ENCODE results near the gene PLEKHG1. TPM values are rescaled to one million over a fixed set of nuclear protein-coding genes. Genes with fewer than 3 reads are reported as not detected.

PLEKHG1 gene
- total and polyA plus RNA-seq, 2 of the 13 experiments (the other 11 are each of a cell fraction or from before 2014, with no cell fraction given), result 0.03 to 0.04 TPM

GRCh38 chr6:150615967-150616366, 16.3 kb downstream of the PLEKHG1 start (continued):
- no peak for TF ChIP-seq FOXP4 (CRISPR knock-in tag; IDR thresholded peaks at IDR 0.05)
- TF ChIP-seq TEAD3 (CRISPR knock-in tag; optimal IDR thresholded peaks at IDR 0.05; ENCODE audit: borderline replicate concordance), result no peak

GRCh38 chr6:150616586-150616985, 16.9 kb downstream of the PLEKHG1 start:
- BruUV-seq (replicated peaks), result no TSS peak
- no peak for FAIRE-seq
- ATAC-seq, result no peak
- TF ChIP-seq CENPBD1 (CRISPR knock-in tag; IDR thresholded peaks at IDR 0.05; ENCODE audit: borderline replicate concordance, low read depth) (no peak), KDM5B (CRISPR knock-in tag; IDR thresholded peaks at IDR 0.05; ENCODE audit: borderline replicate concordance) (no peak), AFF4 (CRISPR knock-in tag; IDR thresholded peaks at IDR 0.05) (no peak), ZNF260 (CRISPR knock-in tag; IDR thresholded peaks at IDR 0.05; ENCODE audit: borderline replicate concordance, low read depth) (no peak), THYN1 (CRISPR knock-in tag; IDR thresholded peaks at IDR 0.05; ENCODE audit: borderline replicate concordance, low read depth) (no peak), ZNF362 (CRISPR knock-in tag; IDR thresholded peaks at IDR 0.05; ENCODE audit: borderline replicate concordance) (no peak), MTF2 (CRISPR knock-in tag; IDR thresholded peaks at IDR 0.05; ENCODE audit: borderline replicate concordance) (no peak), RFXAP (CRISPR knock-in tag; IDR thresholded peaks at IDR 0.05; ENCODE audit: borderline replicate concordance) (no peak), ZNF280D (CRISPR knock-in tag; IDR thresholded peaks at IDR 0.05) (no peak), ZKSCAN1 (IDR thresholded peaks at IDR 0.05; ENCODE audit: low read length) (no peak)

More at GRCh38 chr6:150616586-150616985, 16.9 kb downstream of the PLEKHG1 start:
- in situ Hi-C loops (cut with HindIII; ENCODE audit: extremely low pct_ligation_motif_present, low pct_unique_long_range_greater_than_20kb) (no loop called here), intact Hi-C loops (cut with micrococcal nuclease; ENCODE audit: unreplicated experiment) (no loop called here)
- H3K4me1 ChIP-seq (ENCODE audit: insufficient read depth, low read length), result peaks cover 7% of the 10 kb centered on the region
- H3K36me3 ChIP-seq (replicated peaks in 1 of 2; ENCODE audit: control insufficient read depth in 1 of 2, insufficient read depth in 2 of 2, low read length in 2 of 2), result no peaks in the 10 kb centered on the region
- CTCF ChIA-PET (ENCODE audit: low intra/inter-chr PET ratio, low total read pairs), result no interaction called here
- H3K27ac ChIP-seq (ENCODE audit: extremely low read length, insufficient read depth, low read length), result no peak overlapping the region
- no peak overlapping the region for H3K9ac ChIP-seq (ENCODE audit: insufficient read depth, low read depth, low read length)
- no peak overlapping the region for H2AFZ ChIP-seq (ENCODE audit: low read length)
- H4K20me1 ChIP-seq (ENCODE audit: insufficient read depth, low read length), result no peaks in the 10 kb centered on the region
- no peaks in the 10 kb centered on the region for H3K9me3 ChIP-seq (ENCODE audit: low read length)
- H3K4me3 ChIP-seq (replicated peaks in 1 of 3; ENCODE audit: insufficient read depth in 1 of 3, low read depth in 2 of 3, low read length in 3 of 3), result no peak overlapping the region
- POLR2A ChIA-PET, result no interaction called here
- no peak for DNase-seq (ENCODE audit: low spot score)
- H3K27me3 ChIP-seq (ENCODE audit: control insufficient read depth in 1 of 2, insufficient read depth in 2 of 2, low read length in 2 of 2), result no peaks in the 10 kb centered on the region
- WGBS (ENCODE audit: low lambda C conversion rate), result 7% methylated on average over 2 of the region's 2 CpGs
- H3K79me2 ChIP-seq (ENCODE audit: insufficient read depth, low read length), result no peaks in the 10 kb centered on the region
- no peak overlapping the region for H3K4me2 ChIP-seq (ENCODE audit: low read depth, low read length)

Data from HepG2 (cell line).